Trophoblast cell (in vitro differentiated cells and primary cell): ENCODE results near the gene KRT83.

Experiments
- DNase-seq, 2 donors: peaks; one replicate each; pipeline ENCODE4 v3.0.0-alpha.2; 2016
- H2AFZ ChIP-seq: 2 replicates; pipeline ENCODE4 v1.6.1; 2013; ENCODE audit warnings: low read length, moderate library complexity, mild to moderate bottlenecking; ENCODE audit not compliant: insufficient read depth, poor library complexity
- H2AK5ac ChIP-seq: 2 replicates; pipeline ENCODE4 v1.6.1; 2013; ENCODE audit warnings: mild to moderate bottlenecking, low read length
- H2BK120ac ChIP-seq: 2 replicates; pipeline ENCODE4 v1.6.1; 2013; ENCODE audit warnings: low read length, mild to moderate bottlenecking, moderate library complexity; ENCODE audit not compliant: insufficient read depth, poor library complexity
- H2BK12ac ChIP-seq: 2 replicates; pipeline ENCODE4 v1.6.1; 2013; ENCODE audit warnings: mild to moderate bottlenecking, low read length, moderate library complexity
- H2BK5ac ChIP-seq: 2 replicates; pipeline ENCODE4 v1.6.1; 2013; ENCODE audit warnings: low read length, low read depth, moderate library complexity, mild to moderate bottlenecking; ENCODE audit not compliant: poor library complexity
- H3K14ac ChIP-seq: 2 replicates; pipeline ENCODE4 v1.6.1; 2013; ENCODE audit warnings: mild to moderate bottlenecking, low read length
- H3K18ac ChIP-seq: 2 replicates; pipeline ENCODE4 v1.6.1; 2013; ENCODE audit warnings: mild to moderate bottlenecking, low read length
- H3K23ac ChIP-seq: 2 replicates; pipeline ENCODE4 v1.6.1; 2013; ENCODE audit warnings: low read length
- H3K27ac ChIP-seq: 2 replicates; pipeline ENCODE4 v1.5.1; 2013; ENCODE audit warnings: low read depth, mild to moderate bottlenecking, inconsistent platforms, low read length, moderate library complexity
- H3K27me3 ChIP-seq: 2 replicates; pipeline ENCODE4 v1.6.1; 2013; ENCODE audit warnings: inconsistent platforms, mild to moderate bottlenecking, low read length, moderate library complexity; ENCODE audit not compliant: insufficient read depth
- H3K36me3 ChIP-seq, 2 experiments: 1 replicate in 1 of 2; 2 replicates in 1 of 2; pipeline ENCODE4 v1.6.1; 2013; ENCODE audit warnings: low read length in 2 of 2, mild to moderate bottlenecking in 2 of 2, moderate library complexity in 1 of 2; ENCODE audit not compliant: insufficient read depth in 2 of 2, control insufficient read depth in 1 of 2
- H3K4ac ChIP-seq: 2 replicates; pipeline ENCODE4 v1.6.1; 2013; ENCODE audit warnings: low read depth, mild to moderate bottlenecking, low read length, moderate library complexity
- H3K4me1 ChIP-seq, 2 experiments: 1 replicate in 1 of 2; 2 replicates in 1 of 2; pipeline ENCODE4 v1.6.1; 2013; ENCODE audit warnings: low read length in 2 of 2, mild to moderate bottlenecking in 2 of 2, moderate library complexity in 1 of 2; ENCODE audit not compliant: insufficient read depth in 2 of 2, control insufficient read depth in 1 of 2
- H3K4me2 ChIP-seq: 2 replicates; pipeline ENCODE4 v1.6.1; 2013; ENCODE audit warnings: inconsistent platforms, mild to moderate bottlenecking, low read length, moderate library complexity
- H3K4me3 ChIP-seq: 2 replicates; pipeline ENCODE4 v1.5.1; 2013; ENCODE audit warnings: mild to moderate bottlenecking, low read depth, low read length, inconsistent platforms
- H3K79me1 ChIP-seq: one replicate; pipeline ENCODE4 v1.6.1; 2013; ENCODE audit warnings: low read length
- H3K79me2 ChIP-seq: 2 replicates; pipeline ENCODE4 v1.6.1; 2013; ENCODE audit warnings: low read length, mild to moderate bottlenecking; ENCODE audit not compliant: control insufficient read depth, insufficient read depth, poor library complexity
- H3K9ac ChIP-seq: 2 replicates; pipeline ENCODE4 v1.6.1; 2013; ENCODE audit warnings: mild to moderate bottlenecking, low read length
- H3K9me3 ChIP-seq: 2 replicates; pipeline ENCODE4 v1.6.1; 2013; ENCODE audit warnings: low read depth, mild to moderate bottlenecking, control low read depth, inconsistent platforms, low read length; ENCODE audit not compliant: insufficient read depth
- H4K12ac ChIP-seq: 2 replicates; pipeline ENCODE4 v1.6.1; 2013; ENCODE audit warnings: low read depth, mild to moderate bottlenecking, low read length, moderate library complexity
- H4K8ac ChIP-seq: 2 replicates; pipeline ENCODE4 v1.6.1; 2013; ENCODE audit warnings: low read depth, mild to moderate bottlenecking, low read length, moderate library complexity
- H4K91ac ChIP-seq: one replicate; pipeline ENCODE4 v1.6.1; 2013; ENCODE audit warnings: low read depth, mild to moderate bottlenecking, low read length, moderate library complexity
- WGBS: extraction: QIAGEN DNeasy Blood & Tissue Kit; methylation state at CpG from one replicate; pipeline ENCODE4 v1.1.7; 2013; ENCODE audit warnings: missing lambda C conversion rate; ENCODE audit not compliant: insufficient read length, insufficient coverage; ENCODE audit errors: extremely low coverage; 5-methylcytosine and 5-hydroxymethylcytosine counted together

KRT83 gene

GRCh38 chr12:52363111-52363679 is 42.0 kb upstream of the KRT83 start:
- Histone ChIP-seq H3K23ac (no peak overlapping the region), H2AFZ (no peak overlapping the region), H2AK5ac (no peak overlapping the region), H2BK5ac (no peak overlapping the region), H3K4me3 (no peak overlapping the region), H3K4me1 (no peaks in the 10 kb centered on the region), H3K27ac (no peak overlapping the region), H3K18ac (no peak overlapping the region), H3K36me3 (no peaks in the 10 kb centered on the region), H4K12ac (no peak overlapping the region), H4K8ac (no peak overlapping the region), H3K14ac (no peak overlapping the region), H3K4ac (no peak overlapping the region), H3K4me2 (no peak overlapping the region), H3K79me2 (no peaks in the 10 kb centered on the region), H3K9ac (no peak overlapping the region), H3K27me3 (no peaks in the 10 kb centered on the region), H3K9me3 (peaks cover 2% of the 10 kb centered on the region), H4K91ac (no peak overlapping the region), H2BK12ac (no peak overlapping the region), H3K79me1 (no peaks in the 10 kb centered on the region), H2BK120ac (no peak overlapping the region)
- no peak for DNase-seq
- no CpG with 5 or more reads among the region's 12 CpGs for WGBS

DNA sequence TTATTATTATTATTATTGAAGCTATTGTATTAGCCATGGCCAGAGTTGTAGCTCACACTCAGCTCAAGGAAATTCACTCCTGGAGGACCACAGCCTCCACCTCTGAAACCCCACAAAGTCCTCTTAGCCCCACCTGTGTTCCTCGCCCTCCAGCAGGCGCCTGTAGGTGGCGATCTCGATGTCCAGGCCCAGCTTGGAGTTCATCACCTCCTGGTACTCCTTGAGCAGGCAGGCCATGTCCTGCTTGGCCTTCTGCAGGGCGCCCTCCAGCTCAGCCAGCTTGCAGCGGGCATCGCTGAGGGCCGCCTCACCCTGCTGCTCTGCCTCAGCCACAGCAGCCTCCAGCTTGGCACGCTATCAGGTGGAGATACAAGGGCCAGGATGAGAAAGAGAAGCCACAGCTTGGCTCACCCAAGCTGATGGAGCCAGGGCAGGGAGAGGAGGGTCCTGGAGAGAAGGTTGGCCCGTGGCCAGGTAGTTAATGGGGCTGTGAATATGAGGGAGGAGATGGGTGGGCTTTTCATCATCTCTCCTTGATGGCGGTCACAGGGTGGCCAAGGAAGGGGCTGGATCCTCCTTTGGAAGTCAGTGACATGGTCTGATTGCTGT is 41.0 kb upstream of the KRT83 start:
- Histone ChIP-seq H4K12ac (no peak overlapping the region), H3K27ac (no peak overlapping the region), H2BK120ac (no peak overlapping the region), H3K27me3 (no peaks in the 10 kb centered on the region), H2BK5ac (no peak overlapping the region), H2AK5ac (no peak overlapping the region), H2AFZ (no peak overlapping the region), H2BK12ac (no peak overlapping the region), H3K9me3 (peaks cover 2% of the 10 kb centered on the region), H3K79me2 (no peaks in the 10 kb centered on the region), H3K23ac (no peak overlapping the region), H3K9ac (no peak overlapping the region), H3K18ac (no peak overlapping the region), H3K36me3 (no peaks in the 10 kb centered on the region), H3K4me3 (peak overlapping the region; percentile 53), H3K14ac (no peak overlapping the region), H3K4me1 (no peaks in the 10 kb centered on the region), H4K8ac (no peak overlapping the region), H3K4me2 (no peak overlapping the region), H3K79me1 (no peaks in the 10 kb centered on the region), H3K4ac (no peak overlapping the region), H4K91ac (no peak overlapping the region)
- WGBS: no CpG with 5 or more reads among the region's 11 CpGs
- no peak for DNase-seq

DNA sequence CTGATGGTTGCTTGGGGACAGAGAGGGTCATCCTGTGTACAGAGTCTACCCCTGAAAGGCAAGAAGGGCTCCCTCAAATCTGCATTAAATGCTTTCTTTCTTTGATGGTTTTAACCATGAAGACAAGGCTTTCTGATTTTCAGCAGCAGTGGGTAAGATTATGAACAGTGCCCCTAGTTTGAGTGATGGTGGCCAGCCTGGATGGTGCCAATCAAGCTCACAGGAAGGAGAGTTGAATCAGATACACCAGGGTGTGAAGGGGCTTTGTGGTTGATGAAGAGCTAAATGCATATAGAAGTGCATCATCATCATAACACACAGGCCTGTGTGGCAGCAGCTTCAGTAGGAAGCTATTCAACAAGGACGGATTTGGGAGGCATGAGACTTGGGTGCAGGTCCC is 40.4 kb upstream of the KRT83 start:
- H4K12ac ChIP-seq: no peak overlapping the region
- no peak overlapping the region for H2AFZ ChIP-seq
- no peak overlapping the region for H2BK120ac ChIP-seq
- H2AK5ac ChIP-seq: no peak overlapping the region
- no peak overlapping the region for H3K27ac ChIP-seq
- H3K4ac ChIP-seq: no peak overlapping the region
- H3K9me3 ChIP-seq: peaks cover 2% of the 10 kb centered on the region
- H3K4me3 ChIP-seq: no peak overlapping the region
- H3K18ac ChIP-seq: no peak overlapping the region
- H3K27me3 ChIP-seq: no peaks in the 10 kb centered on the region
- no CpG with 5 or more reads among the region's 1 CpG for WGBS
- no peak overlapping the region for H2BK5ac ChIP-seq
- no peak overlapping the region for H4K91ac ChIP-seq
- no peak overlapping the region for H3K9ac ChIP-seq
- no peak overlapping the region for H2BK12ac ChIP-seq
- no peak overlapping the region for H3K4me2 ChIP-seq
- H3K4me1 ChIP-seq: no peaks in the 10 kb centered on the region
- H3K36me3 ChIP-seq: no peaks in the 10 kb centered on the region
- no peaks in the 10 kb centered on the region for H3K79me2 ChIP-seq
- H4K8ac ChIP-seq: no peak overlapping the region
- no peaks in the 10 kb centered on the region for H3K79me1 ChIP-seq
- H3K14ac ChIP-seq: no peak overlapping the region
- no peak overlapping the region for H3K23ac ChIP-seq
- no peak for DNase-seq

DNA sequence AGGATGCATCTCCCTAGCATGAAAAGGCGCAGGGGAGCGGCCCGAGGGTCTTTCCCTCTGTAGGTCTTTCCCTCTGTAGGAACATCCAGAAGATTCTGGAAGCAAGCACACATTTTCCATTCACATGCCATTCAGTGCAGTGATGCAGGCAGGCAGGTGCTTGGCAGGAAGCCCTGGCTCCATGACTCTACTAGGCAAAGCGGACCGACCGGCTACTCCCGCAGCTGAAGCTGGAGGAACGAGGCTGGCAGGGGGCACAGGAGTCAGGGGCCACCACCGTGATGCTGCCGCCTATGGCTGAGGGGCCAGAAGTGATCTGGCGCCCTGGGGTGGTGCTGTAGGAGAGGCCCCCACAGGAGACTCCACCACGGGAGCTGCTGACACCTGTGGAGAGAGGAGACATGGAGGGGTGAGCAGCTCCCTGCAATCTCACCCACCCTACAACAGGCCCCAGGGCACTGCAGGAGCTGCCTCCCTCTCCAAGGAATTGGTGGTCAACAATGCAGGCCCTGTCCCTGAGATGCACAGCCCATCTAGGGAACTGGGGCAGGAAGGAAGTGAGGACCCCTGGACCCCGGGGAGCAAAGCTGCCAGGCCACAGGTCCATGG is 39.6 kb upstream of the KRT83 start:
- Histone ChIP-seq H3K4me3 (no peak overlapping the region), H3K18ac (no peak overlapping the region), H3K4me2 (no peak overlapping the region), H3K27me3 (no peaks in the 10 kb centered on the region), H3K14ac (no peak overlapping the region), H3K9ac (no peak overlapping the region), H3K4me1 (no peaks in the 10 kb centered on the region), H2AK5ac (no peak overlapping the region), H3K23ac (no peak overlapping the region), H3K36me3 (no peaks in the 10 kb centered on the region), H2BK120ac (no peak overlapping the region), H2AFZ (no peak overlapping the region), H3K79me1 (no peaks in the 10 kb centered on the region), H3K79me2 (no peaks in the 10 kb centered on the region), H4K12ac (no peak overlapping the region), H4K8ac (no peak overlapping the region), H2BK12ac (no peak overlapping the region), H4K91ac (no peak overlapping the region), H3K4ac (no peak overlapping the region), H3K9me3 (peaks cover 2% of the 10 kb centered on the region), H3K27ac (no peak overlapping the region), H2BK5ac (no peak overlapping the region)
- WGBS: no CpG with 5 or more reads among the region's 13 CpGs
- DNase-seq: no peak
